Measurements from ENCODE around the gene APBB1IP.
"Not testable (repeated sequence)": the region's sequence is repeated elsewhere in the genome, so short reads cannot be mapped to it uniquely, and the experiment has no call there.

Gene APBB1IP

DNA sequence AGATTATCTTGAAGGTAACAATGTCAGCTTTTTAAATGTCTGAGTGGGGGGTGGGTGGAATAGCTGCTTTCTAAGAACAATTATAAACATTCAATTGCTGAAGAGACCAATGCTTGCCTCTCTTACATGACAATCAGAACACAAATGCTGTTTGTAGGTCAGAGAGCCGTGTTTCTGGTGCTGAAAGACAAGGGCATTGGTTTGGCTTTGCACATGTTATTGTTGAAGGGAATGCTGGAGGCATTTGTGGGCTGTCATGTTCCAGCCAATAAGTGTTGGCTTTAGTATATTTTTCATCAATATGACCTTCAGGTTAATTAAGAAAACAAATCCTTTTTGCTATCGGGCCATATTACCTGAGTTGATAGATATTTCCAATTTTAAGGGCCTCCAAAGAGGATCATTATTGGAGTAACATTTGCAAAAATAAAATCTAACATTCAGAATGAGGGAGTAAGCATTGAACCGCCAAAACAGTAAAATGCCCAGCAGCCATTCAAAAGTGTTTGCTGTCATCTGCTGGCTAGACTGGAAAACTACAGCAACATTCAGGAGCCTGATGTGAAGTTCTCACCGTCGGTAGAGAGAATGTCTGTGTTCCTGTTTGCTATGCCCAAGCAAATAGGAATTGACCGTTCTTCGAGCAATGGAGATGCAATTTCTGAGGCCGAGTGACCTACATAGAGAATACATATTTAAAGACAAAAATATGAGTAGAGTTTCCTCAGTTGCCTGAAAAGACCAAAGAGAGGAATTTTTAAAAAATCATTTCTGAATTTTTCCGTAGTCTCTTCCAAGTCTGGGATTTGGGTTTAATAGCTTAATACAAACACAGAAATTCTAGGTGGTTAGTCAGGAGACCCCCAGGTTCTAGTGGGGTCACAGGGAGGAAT is 118.9 kb downstream of the APBB1IP start:
- peak; percentile 47 for DNase-seq (ENCODE audit: low spot score)

DNA sequence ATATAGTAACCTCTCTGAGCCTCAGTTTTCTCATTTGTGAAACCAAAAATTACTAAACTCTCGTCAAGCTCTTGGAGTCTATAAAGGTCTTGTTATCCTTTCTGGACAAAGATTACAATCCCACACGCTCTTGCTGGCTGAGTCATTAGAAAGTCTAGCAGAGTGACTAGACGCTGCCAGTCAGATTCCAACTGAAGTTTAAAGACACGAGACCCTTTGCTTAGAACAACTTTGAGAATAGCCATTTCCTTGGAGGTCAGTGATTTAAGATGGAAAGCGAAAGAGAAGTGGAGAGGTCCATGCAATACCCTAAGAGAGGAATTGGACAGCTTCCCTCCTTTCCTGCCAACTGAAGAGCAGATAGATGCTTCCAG is 119.5 kb downstream of the APBB1IP start:
- DNase-seq (ENCODE audit: low spot score) = no peak

DNA sequence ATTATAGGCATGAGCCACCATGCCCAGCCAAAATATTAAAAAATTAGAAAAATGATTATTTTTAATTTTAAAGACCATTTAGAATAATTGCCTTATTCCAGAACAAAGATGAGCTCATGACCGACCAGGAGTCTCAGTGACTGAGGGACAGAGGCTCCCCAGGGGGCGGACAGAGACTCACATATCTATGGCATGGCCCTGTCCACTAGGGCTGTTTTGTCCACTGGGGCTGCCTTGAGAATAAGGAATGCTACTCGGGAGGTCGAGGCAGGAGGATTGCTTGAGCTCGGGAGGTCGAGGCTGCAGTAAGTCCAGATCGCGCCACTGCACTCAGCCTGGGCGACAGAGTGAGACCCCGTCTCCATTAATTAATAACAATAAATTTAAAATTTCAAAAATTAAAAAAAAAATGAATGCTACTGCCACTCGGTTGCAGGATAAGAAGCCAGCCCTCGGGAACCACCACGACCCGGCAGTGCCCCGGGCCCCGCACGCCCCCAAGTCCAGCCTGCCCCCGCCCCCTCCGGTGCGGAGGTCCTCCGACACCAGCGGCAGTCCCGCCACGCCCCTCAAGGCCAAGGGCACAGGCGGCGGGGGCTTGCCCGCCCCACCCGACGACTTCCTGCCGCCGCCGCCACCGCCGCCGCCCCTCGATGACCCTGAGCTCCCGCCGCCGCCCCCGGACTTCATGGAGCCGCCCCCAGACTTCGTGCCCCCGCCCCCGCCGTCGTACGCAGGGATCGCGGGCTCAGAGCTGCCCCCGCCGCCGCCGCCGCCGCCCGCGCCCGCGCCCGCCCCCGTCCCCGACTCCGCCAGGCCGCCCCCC is 128.6 kb downstream of the APBB1IP start:
- no peak for DNase-seq (ENCODE audit: low spot score)

DNA sequence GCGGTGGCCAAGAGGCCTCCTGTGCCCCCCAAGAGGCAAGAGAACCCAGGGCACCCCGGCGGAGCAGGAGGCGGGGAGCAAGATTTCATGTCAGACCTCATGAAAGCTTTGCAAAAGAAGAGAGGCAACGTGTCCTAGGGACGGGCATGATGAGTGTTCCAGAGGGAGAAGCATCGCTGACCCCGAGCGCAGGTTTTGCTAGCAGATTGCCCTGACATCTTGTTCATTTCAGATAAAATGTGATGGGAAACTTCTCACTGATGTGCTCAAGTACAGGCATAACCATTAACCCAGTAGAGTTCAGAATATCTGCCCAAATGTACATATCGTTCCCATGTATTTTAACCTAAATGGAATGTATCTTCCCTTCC is 129.2 kb downstream of the APBB1IP start:
- no peak for DNase-seq (ENCODE audit: low spot score)

DNA sequence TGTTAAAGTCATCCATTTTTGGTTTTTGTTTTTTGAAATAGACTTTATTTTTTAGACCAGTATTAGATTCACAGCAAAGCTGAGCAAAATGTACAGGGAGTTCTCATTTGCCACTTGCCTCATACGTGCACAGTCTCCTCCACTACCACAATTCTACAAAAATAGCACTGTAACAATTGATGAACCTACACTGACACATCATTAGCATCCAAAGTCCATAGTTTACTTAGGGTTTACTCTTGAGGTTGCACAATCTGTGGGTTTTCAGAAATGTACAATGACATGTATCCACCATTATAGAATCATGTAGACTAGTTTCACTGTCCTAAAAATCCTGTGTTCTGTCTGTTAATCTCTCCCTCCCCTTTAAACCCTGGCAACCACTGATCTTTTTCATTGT is 133.5 kb downstream of the APBB1IP start:
- no peak for DNase-seq (ENCODE audit: low spot score)

DNA sequence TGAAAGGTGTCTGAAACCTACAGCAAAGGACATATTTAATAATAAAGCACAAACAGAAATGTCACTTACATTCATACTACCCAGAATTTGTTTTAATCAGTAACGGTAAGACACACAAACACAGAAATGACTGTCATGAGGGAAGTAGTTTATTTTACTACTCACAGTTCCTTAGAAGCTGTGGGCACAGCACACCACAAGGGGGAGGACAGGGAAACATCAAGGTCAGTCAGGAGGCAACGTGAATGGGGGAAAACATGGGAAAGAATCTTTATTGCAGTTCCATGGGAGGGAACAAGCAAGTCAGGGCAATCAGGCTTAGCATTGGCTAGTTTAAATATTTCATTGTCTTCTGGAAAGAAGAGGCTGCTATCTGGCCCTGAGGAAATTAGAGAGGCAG is 135.5 kb downstream of the APBB1IP start:
- DNase-seq (ENCODE audit: low spot score) = no peak

DNA sequence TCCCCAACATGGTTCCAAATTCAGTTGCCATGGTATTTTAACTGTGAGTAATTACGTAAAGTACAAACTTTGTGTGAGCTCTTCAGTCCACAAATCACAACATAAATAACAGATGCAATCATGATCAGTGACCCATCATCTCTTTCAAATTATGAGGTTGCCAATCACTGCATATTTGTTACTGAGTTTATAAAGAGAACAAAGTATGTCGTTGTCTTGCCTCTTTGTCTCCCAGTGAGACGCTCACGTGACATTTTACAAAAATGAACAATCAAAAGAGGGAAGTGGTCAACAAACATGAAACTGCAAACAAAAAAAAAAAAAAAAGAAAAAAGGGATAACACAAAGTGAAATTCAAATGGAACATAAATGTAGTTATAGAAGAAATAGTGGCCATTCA is 136.6 kb downstream of the APBB1IP start:
- DNase-seq (ENCODE audit: low spot score) = no peak

DNA sequence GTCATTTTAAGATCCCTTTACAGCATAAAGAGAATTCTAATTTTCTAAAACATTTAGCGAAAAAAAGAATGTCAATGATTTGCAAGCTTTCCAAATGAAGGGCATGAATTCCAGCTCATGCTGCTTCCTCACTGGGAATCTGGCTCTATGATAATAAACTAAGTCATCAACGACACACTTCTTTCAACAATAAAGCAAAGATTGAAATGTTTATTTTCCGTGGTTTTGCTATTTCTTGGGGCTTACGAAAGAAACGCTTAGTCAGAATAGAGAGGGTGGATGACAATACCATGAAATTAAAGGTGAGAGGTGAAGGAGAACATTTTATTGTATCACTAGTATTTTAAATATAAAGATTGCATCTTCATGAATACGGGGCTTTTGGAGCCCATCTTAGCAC is 140.2 kb downstream of the APBB1IP start:
- DNase-seq (ENCODE audit: low spot score) = not testable (repeated sequence)

DNA sequence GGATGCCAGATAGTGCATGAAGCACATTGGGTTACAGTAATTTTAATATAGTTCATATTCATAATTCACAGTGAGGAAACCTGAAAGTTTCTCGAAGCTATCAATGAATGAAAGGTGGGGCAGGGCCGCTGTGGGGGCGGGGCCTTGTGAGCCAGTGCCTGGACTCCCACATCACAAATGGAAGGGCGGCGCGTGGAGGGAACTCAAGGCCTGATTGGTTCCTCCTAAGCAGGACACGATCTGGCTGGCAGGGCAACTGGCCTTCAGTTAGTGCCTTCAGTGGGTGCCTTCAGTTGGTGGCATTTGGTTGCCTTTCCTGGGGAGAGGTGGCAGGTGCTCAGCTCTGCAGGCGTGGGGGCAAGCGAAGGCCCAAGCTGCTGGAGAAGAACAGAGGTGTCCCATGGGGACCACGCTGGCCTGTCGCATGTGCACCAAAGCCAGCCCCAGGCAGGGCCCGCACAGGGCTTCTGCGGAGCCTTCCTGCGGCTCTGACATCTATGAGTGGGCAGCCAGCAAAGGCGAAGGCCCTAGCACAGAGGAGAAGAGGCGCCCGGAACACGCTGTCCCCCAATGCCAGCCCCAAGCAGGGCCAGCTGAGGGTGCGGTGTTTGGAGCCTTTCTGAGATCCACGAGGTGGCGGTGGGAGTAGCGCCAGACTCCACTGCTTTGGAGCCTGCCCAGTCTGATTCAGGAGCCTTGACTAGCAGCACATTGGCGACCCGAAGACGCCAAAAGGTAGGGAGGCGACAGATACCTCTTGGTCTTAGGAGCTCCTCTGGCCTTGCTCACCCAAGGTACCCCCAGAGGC is 141.3 kb downstream of the APBB1IP start:
- no peak for DNase-seq (ENCODE audit: low spot score)

DNA sequence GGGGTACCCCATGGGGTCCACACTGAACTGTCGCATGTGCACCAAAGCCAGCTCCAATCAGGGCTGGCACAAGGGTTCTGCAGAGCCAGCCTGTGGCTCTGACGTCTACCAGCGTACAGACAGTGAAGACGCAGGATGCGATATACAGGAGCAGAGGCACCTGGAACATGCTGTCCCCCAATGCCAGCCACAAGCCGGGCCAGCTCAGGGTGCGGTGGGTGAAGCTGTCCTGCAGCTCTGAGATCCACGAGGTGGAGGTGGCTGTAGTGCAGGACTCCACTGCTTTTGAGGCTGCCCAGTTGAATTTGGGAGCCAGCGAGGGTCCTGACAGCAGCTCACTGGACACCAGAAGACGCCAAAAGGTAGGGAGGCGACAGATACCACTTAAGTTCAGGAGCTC is 148.1 kb downstream of the APBB1IP start:
- no peak for DNase-seq (ENCODE audit: low spot score)

DNA sequence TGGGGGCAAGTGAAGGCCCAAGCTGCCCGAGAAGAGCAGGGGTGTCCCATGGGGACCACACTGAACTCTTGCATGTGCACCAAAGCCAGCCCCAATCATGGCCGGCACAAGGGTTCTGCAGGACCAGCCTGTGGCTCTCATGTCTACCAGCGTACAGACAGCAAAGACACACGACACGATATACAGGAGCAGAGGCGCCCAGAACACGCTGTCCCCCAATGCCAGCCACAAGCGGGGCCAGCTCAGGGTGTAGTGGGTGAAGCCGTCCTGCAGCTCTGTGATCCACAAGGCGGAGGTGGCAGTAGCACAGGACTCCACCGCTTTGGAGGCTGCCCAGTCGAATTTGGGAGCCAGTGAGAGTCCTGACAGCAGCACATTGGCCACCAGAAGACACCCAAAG is 150.5 kb downstream of the APBB1IP start:
- no peak for DNase-seq (ENCODE audit: low spot score)

DNA sequence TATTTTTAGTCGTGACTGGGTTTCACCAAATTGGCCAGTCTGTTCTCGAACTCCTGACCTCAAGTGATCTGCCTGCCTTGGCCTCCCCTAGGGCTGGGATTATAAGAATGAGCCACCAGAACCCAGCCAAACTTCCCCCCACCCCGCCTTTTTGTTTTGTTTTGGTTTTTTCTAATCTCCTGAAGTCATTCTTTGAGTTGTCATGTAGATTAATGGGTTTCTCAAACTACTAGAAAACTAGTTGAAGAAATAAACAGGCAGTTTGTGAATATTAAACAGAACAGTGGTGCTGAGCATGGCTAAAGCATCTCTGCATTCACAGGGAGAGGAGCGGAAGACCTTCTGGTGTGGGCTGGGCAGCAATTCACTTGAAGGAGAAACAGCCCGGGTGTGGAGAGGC is 151.7 kb downstream of the APBB1IP start:
- DNase-seq (ENCODE audit: low spot score) = not testable (repeated sequence)

DNA sequence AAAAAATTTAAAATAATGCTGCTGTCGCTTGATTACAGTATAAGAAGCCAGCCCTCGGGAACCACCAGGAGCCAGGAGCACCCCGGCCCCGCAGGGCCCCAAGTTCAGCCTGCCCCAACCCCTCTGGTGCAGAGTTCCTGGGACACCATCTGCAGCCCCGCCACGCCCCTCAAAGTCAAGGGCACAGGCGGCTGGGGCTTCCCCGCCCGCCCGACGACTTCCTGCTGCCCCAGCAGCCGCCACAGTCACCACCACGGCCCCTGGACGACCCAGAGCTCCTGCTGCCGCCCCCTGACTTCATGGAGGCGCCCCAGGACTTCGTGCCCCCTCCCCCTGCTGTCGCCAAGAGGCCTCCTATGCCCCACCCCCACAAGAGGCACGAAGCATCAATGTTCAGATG is 155.8 kb downstream of the APBB1IP start:
- no peak for DNase-seq (ENCODE audit: low spot score)

DNA sequence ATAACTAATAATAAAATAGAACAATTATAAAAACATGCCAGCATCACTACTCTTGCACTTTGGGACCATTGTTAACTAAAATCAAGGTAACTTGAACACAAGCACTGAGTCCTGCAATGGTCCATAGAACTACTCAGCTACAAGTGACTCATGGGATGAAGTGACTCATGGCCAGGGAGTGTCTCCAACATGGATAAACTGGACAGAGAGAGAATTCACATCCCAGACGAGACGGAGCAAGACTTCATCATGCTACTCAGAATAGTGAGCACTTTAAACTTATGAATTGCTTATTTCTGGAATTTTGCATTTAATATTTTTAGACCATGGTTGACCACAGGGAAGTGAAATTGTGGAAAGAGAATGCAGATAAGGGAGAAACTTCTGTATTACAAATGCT is 165.1 kb downstream of the APBB1IP start:
- not testable (repeated sequence) for DNase-seq (ENCODE audit: low spot score)

DNA sequence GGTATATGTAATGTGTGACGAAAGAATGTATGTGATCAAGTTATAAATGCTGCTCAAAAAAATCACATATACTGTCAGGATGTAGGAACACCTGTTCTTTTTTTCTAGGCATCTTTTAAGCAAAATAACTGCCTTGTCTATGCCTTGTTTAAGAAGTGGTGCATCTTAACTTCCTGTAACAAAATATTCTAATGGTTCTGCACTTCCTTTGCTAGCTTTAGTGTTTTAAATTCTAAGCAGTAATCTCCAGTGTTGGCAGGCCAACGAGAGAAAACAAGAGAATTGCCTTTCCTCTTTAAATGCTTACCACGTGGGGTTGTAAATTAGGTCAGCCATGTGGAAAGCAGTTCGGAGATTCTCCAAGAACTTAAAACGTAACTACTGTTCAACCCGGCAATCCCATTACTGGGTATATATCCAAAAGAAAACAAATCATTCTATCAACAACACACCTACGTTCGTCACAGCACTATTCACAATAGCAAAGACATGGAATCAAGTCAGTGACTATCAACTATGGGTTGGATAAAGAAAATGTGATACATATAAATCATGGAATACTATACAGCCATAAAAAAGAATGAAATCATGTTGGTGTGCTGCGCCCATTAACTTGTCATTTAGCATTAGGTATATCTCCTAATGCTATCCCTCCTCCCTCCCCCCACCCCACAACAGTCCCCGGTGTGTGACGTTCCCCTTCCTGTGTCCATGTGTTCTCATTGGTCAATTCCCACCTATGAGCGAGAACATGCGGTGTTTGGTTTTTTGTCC is 166.4 kb downstream of the APBB1IP start:
- not testable (repeated sequence) for DNase-seq (ENCODE audit: low spot score)

DNA sequence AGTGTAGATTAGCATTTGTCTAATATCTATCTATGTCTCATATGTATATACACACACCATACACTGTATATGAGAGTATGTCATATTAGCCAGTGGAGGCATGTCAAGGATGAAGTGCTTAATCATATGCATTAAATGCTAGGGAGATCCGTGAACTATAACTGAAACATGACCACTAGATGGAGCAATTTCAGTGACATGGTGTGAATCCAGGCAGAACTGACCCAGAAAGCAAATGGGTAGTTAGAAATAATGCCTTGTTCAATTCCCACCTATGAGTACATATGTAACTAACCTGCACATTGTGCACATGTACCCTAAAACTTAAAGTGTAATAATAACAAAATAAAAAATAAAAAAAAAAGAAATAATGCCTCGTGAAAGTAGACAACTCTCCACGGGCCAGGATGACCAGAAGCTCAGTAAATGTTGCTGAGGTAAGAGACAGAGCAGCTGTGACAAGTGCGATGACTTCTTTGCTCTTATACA is 168.3 kb downstream of the APBB1IP start:
- DNase-seq (ENCODE audit: low spot score) = peak; percentile 4

DNA sequence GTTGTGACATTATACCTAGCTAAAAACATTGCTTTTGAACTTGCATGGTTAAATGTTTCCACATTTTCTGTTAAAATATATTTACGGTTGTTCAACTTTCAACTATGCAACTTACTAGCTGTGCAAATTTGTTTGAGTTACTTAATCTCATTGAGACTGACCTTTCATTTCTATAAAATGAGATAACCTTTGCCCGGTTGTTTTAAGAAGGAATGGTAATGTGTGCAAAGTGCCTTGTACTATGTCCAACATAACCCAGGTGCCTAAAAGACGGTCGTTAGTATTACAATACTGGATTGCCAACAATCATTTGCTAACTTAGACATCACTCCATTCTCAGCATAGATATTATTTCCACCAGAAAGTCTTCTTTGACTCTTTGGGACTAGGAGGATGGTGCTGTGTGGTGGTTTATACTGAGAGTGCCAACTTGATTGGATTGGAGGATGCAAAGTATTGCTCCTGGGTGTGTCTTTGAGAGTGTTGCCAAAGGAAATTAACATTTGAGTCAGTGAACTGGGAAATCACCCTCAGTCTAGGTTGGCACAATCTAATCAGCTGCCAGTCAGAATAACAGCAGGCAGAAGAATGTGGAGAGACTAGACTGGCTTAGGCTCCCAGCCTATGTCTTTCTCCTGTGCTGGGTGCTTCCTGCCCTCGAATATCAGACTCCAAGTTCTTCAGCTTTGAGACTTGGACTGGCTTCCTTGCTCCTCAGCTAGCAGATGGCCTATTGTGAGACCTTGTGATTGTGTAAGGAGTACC is 174.2 kb downstream of the APBB1IP start:
- DNase-seq (ENCODE audit: low spot score) = no peak

Data from cerebellar cortex (tissue), 1 donor.